Pancreas (tissue), 10 donors: ENCODE results near the gene GRIN2D. TPM values are rescaled to one million over a fixed set of nuclear protein-coding genes. Genes with fewer than 3 reads are reported as not detected.
A peak's percentile ranks its signal among the peaks of the same experiment; 100 is the strongest.

Experiments used
- ATAC-seq, 4 donors: fragments of 200-7000 bp; cut with Tn5 transposase; one replicate each; pipeline versions ENCODE4 v1.8.0 to v1.9.1; 2020; ENCODE audit warnings: mild to moderate bottlenecking in 4 of 4, moderate library complexity in 4 of 4
- DNase-seq, 6 donors: peaks; one replicate each; pipeline ENCODE4 v3.0.0-alpha.2; 2020
- FAIRE-seq: peaks from 2 replicates; lab custom pipeline; 2012; peaks lifted over from hg19 to GRCh38; lab: Jason Lieb, UNC
- H3K27ac ChIP-seq, 4 donors: fragments of 200-600 bp; sonication (generic); 1 replicate in 3 of 4; 2 replicates in 1 of 4; pipeline versions ENCODE4 v1.5.0 to v1.8.0; 2020
- H3K27me3 ChIP-seq, 4 donors: fragments of 200-600 bp; one replicate each; pipeline ENCODE4 v1.8.0; 2021
- H3K36me3 ChIP-seq, 3 donors: fragments of 200-600 bp; sonication (generic) in 1 of 3; one replicate each; pipeline versions ENCODE4 v1.5.0 to v1.8.0; 2020 to 2021
- H3K4me1 ChIP-seq, 3 donors: fragments of 200-600 bp; one replicate each; pipeline ENCODE4 v1.8.0; 2021
- H3K4me3 ChIP-seq, 4 donors: fragments of 200-600 bp; sonication (generic) in 2 of 4; one replicate each; pipeline versions ENCODE4 v1.5.0 to v1.8.0; 2020 to 2021
- H3K9me3 ChIP-seq, 4 donors: fragments of 200-600 bp; one replicate each; pipeline ENCODE4 v1.8.0; 2021
- CTCF ChIP-seq, 4 donors: fragments of 200-600 bp; sonication (generic) in 3 of 4; IDR thresholded peaks; one replicate each; pipeline versions ENCODE4 v1.5.0 to v1.8.0; 2021; ENCODE audit warnings: antibody characterized with exemption in 4 of 4
- WGBS, 2 donors: extraction: QIAGEN DNeasy Blood & Tissue Kit; methylation state at CpG; one replicate each; pipeline ENCODE4 v1.1.7; 2013; 5-methylcytosine and 5-hydroxymethylcytosine counted together
- intact Hi-C, 3 donors: fragments of 100-400 bp; cut with DNase I; formaldehyde crosslinking; loops; one replicate each; pipeline versions ENCODE4 v1.11.1 to v1.14.2; 2022
- polyA plus RNA-seq, 2 donors: library from polyadenylated mRNA; stranded (reverse); fragments of 200-250 nt; gene quantifications; one replicate each; pipeline ENCODE4 v1.2.3, GENCODE V29; 2013
- total RNA-seq, 6 donors: library from RNA; stranded (reverse); fragmentation: NEBNext Ultra II Directional in 4 of 6; extraction: Animal tissue kit (Norgen Biotek cat#: 25700) in 4 of 6; gene quantifications; one replicate each; pipeline versions ENCODE4 v1.2.1 to v1.2.4, GENCODE V29; 2021 to 2023
- donor health status: healthy with polysubstance abuse.
- donor health status: DM: no; HTN: no; CAD: no; lungs with moderate emphysema.
- donor health status: DM: no; HTN: no; CAD: no.
- donor health status: control.
- donor health status: control.
- donor health status: Bipolar disorder and iron deficiency.
- donor health status: DM: yes; HTN: yes; CAD: no.
- donor health status: DM: no; HTN: no; CAD: no.
- donor health status: DM: no; HTN: no; CAD: no.
- donor health status: DM: yes; HTN: yes; CAD: no.

The GRIN2D gene
- total and polyA plus RNA-seq, 8 donors: 0.04 to 0.66 (median 0.19) TPM; not detected in 1

- TF ChIP-seq CTCF (IDR thresholded peaks at IDR 0.05): no peak
- WGBS, 2 donors: 1% methylated on average over 55 to 59 of the region's 59 CpGs
- FAIRE-seq (peak; percentile 95), ATAC-seq (peak; percentile 86 to 92 (median 88)), DNase-seq (peak; percentile 94 to 100 (median 99))
- peak within 1 kb of the TSS; percentile 18 to 55 (median 51) for H3K4me3 ChIP-seq
- H3K9me3 ChIP-seq: no peaks in the 10 kb centered on the region
- intact Hi-C loops: no loop called here
- H3K36me3 ChIP-seq: no peaks in the 10 kb centered on the region
- H3K27ac ChIP-seq: peak within 1 kb of the TSS; percentile 89 to 94 (median 92)
- peaks cover 0 to 3% (median 0%) of the 10 kb centered on the region in 3 donors for H3K4me1 ChIP-seq
- H3K27me3 ChIP-seq: no peaks in the 10 kb centered on the region
These were observed 29.5 kb upstream of the GRIN2D start, which contains the start of the genes SYNGR4 and TMEM143 for GRCh38 chr19:48363810-48364597. SYNGR4 (plus strand) TSS chr19:48364367; CDS start chr19:48365843, 1,476 bp downstream. TMEM143 (minus strand) TSS chr19:48363940; CDS start chr19:48363920, 20 bp downstream.

GRCh38 chr19:48364598-48365348 is 28.7 kb upstream of the GRIN2D start:
- no peak for ATAC-seq
- H3K27ac ChIP-seq: peak overlapping the region in 3 of 4 donors; percentile 8 to 92 (median 91)
- H3K4me3 ChIP-seq: peak overlapping the region in 2 of 4 donors; percentile 51 to 55
- no peak for TF ChIP-seq CTCF (IDR thresholded peaks at IDR 0.05)
- H3K4me1 ChIP-seq: peaks cover 0 to 3% (median 0%) of the 10 kb centered on the region in 3 donors
- FAIRE-seq: no peak
- WGBS, 2 donors: 58 to 63% methylated on average over 10 of the region's 10 CpGs
- no peaks in the 10 kb centered on the region for H3K36me3 ChIP-seq
- intact Hi-C loops: no loop called here
- H3K9me3 ChIP-seq: no peaks in the 10 kb centered on the region
- DNase-seq: peak in 5 of 6 donors; percentile 34 to 63 (median 50)
- no peaks in the 10 kb centered on the region for H3K27me3 ChIP-seq

GRCh38 chr19:48365602-48366001 is 27.9 kb upstream of the GRIN2D start:
- H3K4me3 ChIP-seq: no peak overlapping the region
- H3K9me3 ChIP-seq: no peaks in the 10 kb centered on the region
- H3K27me3 ChIP-seq: no peaks in the 10 kb centered on the region
- peaks cover 0 to 3% (median 0%) of the 10 kb centered on the region in 3 donors for H3K4me1 ChIP-seq
- ATAC-seq: no peak
- peak in 2 of 6 donors; percentile 53 to 78 for DNase-seq
- intact Hi-C loops: no loop called here
- no peak for TF ChIP-seq CTCF (IDR thresholded peaks at IDR 0.05)
- 93 to 94% methylated on average over 11 of the region's 11 CpGs for WGBS, 2 donors
- no peak for FAIRE-seq
- no peaks in the 10 kb centered on the region for H3K36me3 ChIP-seq
- no peak overlapping the region for H3K27ac ChIP-seq

- no peak for TF ChIP-seq CTCF (IDR thresholded peaks at IDR 0.05)
- peak in 1 of 6 donors; percentile 42 for DNase-seq
- 51 to 57% methylated on average over 5 of the region's 5 CpGs for WGBS, 2 donors
- peak overlapping the region in 1 of 4 donors; percentile 16 for H3K27ac ChIP-seq
- no peak for ATAC-seq
- no peaks in the 10 kb centered on the region for H3K27me3 ChIP-seq
- no peak overlapping the region for H3K4me3 ChIP-seq
- H3K36me3 ChIP-seq: no peaks in the 10 kb centered on the region
- H3K4me1 ChIP-seq: peaks cover 0 to 3% (median 0%) of the 10 kb centered on the region in 3 donors
- no peaks in the 10 kb centered on the region for H3K9me3 ChIP-seq
- intact Hi-C loops: no loop called here
- FAIRE-seq: no peak
These were observed 25.6 kb upstream of the GRIN2D start for GRCh38 chr19:48367855-48368254.
